HepG2 (cell line): ENCODE results near the gene PIM3. TPM values are rescaled to one million over a fixed set of nuclear protein-coding genes. Genes with fewer than 3 reads are reported as not detected.
A peak's percentile ranks its signal among the peaks of the same experiment; 100 is the strongest.

Source experiments
- AHDC1 ChIP-seq: sonication (generic); formaldehyde crosslinking; IDR thresholded peaks from 2 replicates; pipeline ENCODE4 v1.5.1; 2020; ENCODE audit warnings: mild to moderate bottlenecking, missing genetic modification reagents, borderline replicate concordance
- ARNTL ChIP-seq: sonication (generic); formaldehyde crosslinking; IDR thresholded peaks from 2 replicates; pipeline ENCODE4 v1.4.0; 2020; ENCODE audit warnings: mild to moderate bottlenecking, missing genetic modification reagents
- CEBPB ChIP-seq: IDR thresholded peaks from 2 replicates; pipeline ENCODE4 v1.6.1; 2011; ENCODE audit warnings: low read depth, low read length, improper control_type of control experiment, borderline replicate concordance
- ELF4 ChIP-seq: sonication (generic); formaldehyde crosslinking; IDR thresholded peaks from 2 replicates; pipeline ENCODE4 v1.5.0; 2020; ENCODE audit warnings: missing genetic modification reagents, mild to moderate bottlenecking, moderate library complexity, borderline replicate concordance
- EZH2 ChIP-seq: conservative IDR thresholded peaks from 2 replicates; pipeline ENCODE4 v1.6.1; 2012; ENCODE audit warnings: mild to moderate bottlenecking, low read depth, low read length, moderate library complexity
- FOXA3 ChIP-seq: IDR thresholded peaks from 2 replicates; pipeline ENCODE4 v1.6.1; 2016; ENCODE audit warnings: missing genetic modification reagents, missing compliant biosample characterization
- GFI1 ChIP-seq: sonication (generic); formaldehyde crosslinking; IDR thresholded peaks from 2 replicates; pipeline ENCODE4 v1.5.0; 2020; ENCODE audit warnings: missing genetic modification reagents, mild to moderate bottlenecking, borderline replicate concordance
- HNRNPH1 ChIP-seq: fragments of 200-400 bp; formaldehyde crosslinking; optimal IDR thresholded peaks from 2 replicates; pipeline ENCODE3; 2017; ENCODE audit warnings: mild to moderate bottlenecking, low read depth, low read length
- IRF2 ChIP-seq: IDR thresholded peaks from 2 replicates; pipeline ENCODE4 v1.6.1; 2018; ENCODE audit warnings: missing genetic modification reagents, missing compliant biosample characterization
- KDM2A ChIP-seq: sonication (generic); formaldehyde crosslinking; IDR thresholded peaks from 2 replicates; pipeline ENCODE4 v1.4.0; 2020; ENCODE audit warnings: low read depth, missing genetic modification reagents, borderline replicate concordance
- MED1 ChIP-seq: sonication (generic); formaldehyde crosslinking; IDR thresholded peaks from 2 replicates; pipeline ENCODE4 v1.4.0; 2020; ENCODE audit warnings: missing genetic modification reagents
- MEF2D ChIP-seq: sonication (generic); formaldehyde crosslinking; IDR thresholded peaks from 2 replicates; pipeline ENCODE4 v1.5.1; 2020; ENCODE audit warnings: mild to moderate bottlenecking, missing genetic modification reagents
- ONECUT2 ChIP-seq: sonication (generic); formaldehyde crosslinking; IDR thresholded peaks from 2 replicates; pipeline ENCODE4 v1.4.0; 2020; ENCODE audit warnings: missing genetic modification reagents
- PHF21A ChIP-seq: sonication (generic); formaldehyde crosslinking; IDR thresholded peaks from 2 replicates; pipeline ENCODE4 v1.5.0; 2020; ENCODE audit warnings: mild to moderate bottlenecking, missing genetic modification reagents
- REL ChIP-seq: sonication (generic); formaldehyde crosslinking; conservative IDR thresholded peaks from 2 replicates; pipeline ENCODE4 v1.8.0; 2022; ENCODE audit warnings: mild to moderate bottlenecking, missing genetic modification reagents, moderate library complexity
- RFX5 ChIP-seq: IDR thresholded peaks from 2 replicates; pipeline ENCODE4 v1.6.1; 2011; ENCODE audit warnings: low read depth, low read length, improper control_type of control experiment
- SAP130 ChIP-seq: IDR thresholded peaks from 2 replicates; pipeline ENCODE4 v1.6.1; 2016; ENCODE audit warnings: low read depth
- SPEN ChIP-seq: sonication (generic); formaldehyde crosslinking; IDR thresholded peaks from 2 replicates; pipeline ENCODE4 v1.5.1; 2020; ENCODE audit warnings: low read depth, mild to moderate bottlenecking, missing genetic modification reagents
- THYN1 ChIP-seq: sonication (generic); formaldehyde crosslinking; IDR thresholded peaks from 2 replicates; pipeline ENCODE4 v1.8.1; 2023; ENCODE audit warnings: low read depth, mild to moderate bottlenecking, moderate library complexity, missing genetic modification reagents, borderline replicate concordance
- TIGD3 ChIP-seq: sonication (generic); formaldehyde crosslinking; IDR thresholded peaks from 2 replicates; pipeline ENCODE4 v1.5.1; 2020; ENCODE audit warnings: mild to moderate bottlenecking, missing genetic modification reagents, borderline replicate concordance
- ZBTB37 ChIP-seq: sonication (generic); formaldehyde crosslinking; IDR thresholded peaks from 2 replicates; pipeline ENCODE4 v1.4.0; 2020; ENCODE audit warnings: mild to moderate bottlenecking, missing genetic modification reagents
- ZNF44 ChIP-seq: sonication (generic); formaldehyde crosslinking; IDR thresholded peaks from 2 replicates; pipeline ENCODE4 v1.5.1; 2020; ENCODE audit warnings: mild to moderate bottlenecking, missing genetic modification reagents
- ZNF605 ChIP-seq: sonication (generic); formaldehyde crosslinking; IDR thresholded peaks from 2 replicates; pipeline ENCODE4 v1.8.0; 2022; ENCODE audit warnings: mild to moderate bottlenecking, missing genetic modification reagents
- ZNF850 ChIP-seq: sonication (generic); formaldehyde crosslinking; conservative IDR thresholded peaks from 2 replicates; pipeline ENCODE4 v1.9.0; 2021; ENCODE audit warnings: mild to moderate bottlenecking, missing genetic modification reagents
- polyA plus RNA-seq, 8 experiments: library from polyadenylated mRNA; depleted of rRNA in 3 of 8; stranded (reverse) in 7 of 8; unstranded in 1 of 8; fragments of >200 nt; fragmentation: Illumina TruSeq in 4 of 8; extraction: Trizol in 4 of 8; gene quantifications; 2 replicates each; pipeline versions ENCODE4 v1.2.1 to v1.2.3, GENCODE V29; 2011 to 2016; ENCODE audit warnings: low read depth in 4 of 8, missing spikeins in 1 of 8, mixed read lengths in 1 of 8; ENCODE audit not compliant: insufficient read depth in 1 of 8
- total RNA-seq, 5 experiments: library from RNA; depleted of rRNA; stranded (reverse); fragments of >200 nt; fragmentation: Illumina TruSeq; extraction: Trizol; gene quantifications; 2 replicates each; pipeline ENCODE4 v1.2.3, GENCODE V29; 2016; ENCODE audit warnings: low read depth in 1 of 5

The PIM3 gene
- total and polyA plus RNA-seq, 2 of the 13 experiments (the other 11 are each of a cell fraction or from before 2014, with no cell fraction given), result 21.6 to 31.2 TPM

GRCh38 chr22:49967706-49968208, 7.2 kb downstream of the PIM3 start (continued):
- no peak for TF ChIP-seq TIGD3 (CRISPR knock-in tag)
- no peak for TF ChIP-seq GFI1
- TF ChIP-seq KDM2A (CRISPR knock-in tag), result 0 out of 2 replicates have a peak, but pooled peaks have one; percentile 15
- TF ChIP-seq ZNF605 (CRISPR knock-in tag), result no peak
- no peak for TF ChIP-seq ZNF44 (CRISPR knock-in tag)
- TF ChIP-seq ZBTB37 (CRISPR knock-in tag), result no peak
- no peak for TF ChIP-seq CEBPB
- peak; percentile 81 for TF ChIP-seq SAP130 (CRISPR knock-in tag)
- TF ChIP-seq ONECUT2 (CRISPR knock-in tag), result no peak
- TF ChIP-seq RFX5, result 0 out of 2 replicates have a peak, but pooled peaks have one; percentile 25
- no peak for TF ChIP-seq REL
- TF ChIP-seq ZNF850, result no peak
- TF ChIP-seq FOXA3, result peak; percentile 57
- no peak for TF ChIP-seq ELF4 (CRISPR knock-in tag)
- TF ChIP-seq MED1 (CRISPR knock-in tag), result peak; percentile 55
- no peak; the same call in 1 of the 2 replicates for TF ChIP-seq AHDC1 (CRISPR knock-in tag)
- peak; percentile 47; the same call in 1 of the 2 replicates for TF ChIP-seq SPEN (CRISPR knock-in tag)
- TF ChIP-seq MEF2D, result no peak
- TF ChIP-seq IRF2 (CRISPR knock-in tag), result peak; percentile 49
- no peak for TF ChIP-seq HNRNPH1
- no peak for TF ChIP-seq EZH2
- no peak for TF ChIP-seq ARNTL (CRISPR knock-in tag)
- TF ChIP-seq PHF21A (CRISPR knock-in tag), result peak; percentile 6; the same call in 1 of the 2 replicates
- no peak for TF ChIP-seq THYN1 (CRISPR knock-in tag)
